AG09309 (cell line): ENCODE data around the gene HOXD3.

ENCODE experiments used
- DNase-seq: peaks from one replicate; pipeline ENCODE4 v3.0.0-alpha.2; 2010; ENCODE audit warnings: low read depth
- H3K4me3 ChIP-seq: 2 replicates; pipeline ENCODE4 v1.5.1; 2011; ENCODE audit warnings: mild to moderate bottlenecking, low read depth, low read length, moderate library complexity; ENCODE audit not compliant: control insufficient read depth
- CTCF ChIP-seq: IDR thresholded peaks from 2 replicates; pipeline ENCODE4 v1.5.1; 2011; ENCODE audit warnings: mild to moderate bottlenecking, low read depth, low read length, inconsistent platforms; ENCODE audit not compliant: insufficient read depth, control insufficient read depth; ENCODE audit errors: missing control alignments

HOXD3 gene

GRCh38 chr2:176139661-176140512 lies 17.2 kb upstream of the HOXD3 start:
- DNase-seq: no peak
- no peak for TF ChIP-seq CTCF
- peak overlapping the region; percentile 87 for H3K4me3 ChIP-seq

DNA sequence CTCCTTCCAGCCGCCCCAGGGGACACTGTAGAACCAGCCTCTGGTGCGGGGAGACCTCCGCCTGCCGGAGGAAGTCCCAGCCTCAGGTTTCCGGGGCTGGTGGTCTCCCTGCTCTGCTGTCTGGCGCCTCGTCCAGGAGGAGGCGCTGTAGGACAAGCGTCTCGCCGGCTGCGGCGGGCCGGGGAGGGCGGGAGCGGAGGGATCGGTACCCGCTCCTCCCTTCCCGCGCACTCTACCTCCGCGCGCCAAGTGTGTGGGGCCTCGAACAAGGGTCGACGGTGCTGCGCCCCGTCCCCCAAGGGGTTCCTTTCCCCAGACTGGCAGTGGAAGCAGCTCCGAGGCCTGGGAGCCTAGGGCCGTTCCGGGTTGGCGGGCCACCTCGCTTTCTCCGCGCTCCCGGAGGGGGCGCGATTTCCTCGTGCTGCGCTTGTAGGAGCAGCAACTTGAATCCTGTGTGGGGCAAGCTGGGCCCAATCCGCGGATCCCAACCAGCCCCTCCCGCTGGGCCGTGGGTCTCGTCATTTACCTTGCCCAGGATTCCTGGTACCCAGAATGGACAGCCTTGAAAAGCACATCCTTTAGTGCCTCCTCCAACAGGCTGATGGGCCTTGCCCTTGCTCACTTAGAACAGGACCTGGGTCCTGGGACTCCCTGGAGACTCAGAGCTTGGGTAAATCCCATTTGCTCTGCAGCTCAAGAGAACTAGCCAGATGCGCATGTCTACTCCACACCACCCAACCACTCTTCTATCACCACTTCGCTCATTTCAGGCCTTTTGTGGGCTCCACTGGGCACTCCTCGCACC lies 16.4 kb upstream of the HOXD3 start:
- H3K4me3 ChIP-seq: peak overlapping the region; percentile 87
- DNase-seq: no peak
- peak; percentile 85 for TF ChIP-seq CTCF

- DNase-seq: no peak
- no peak overlapping the region for H3K4me3 ChIP-seq
- no peak for TF ChIP-seq CTCF
Measured at GRCh38 chr2:176142281-176142680, 14.8 kb upstream of the HOXD3 start.

- H3K4me3 ChIP-seq: no peak overlapping the region
- no peak for TF ChIP-seq CTCF
- no peak for DNase-seq
Measured at GRCh38 chr2:176145085-176145969, 11.8 kb upstream of the HOXD3 start.

DNA sequence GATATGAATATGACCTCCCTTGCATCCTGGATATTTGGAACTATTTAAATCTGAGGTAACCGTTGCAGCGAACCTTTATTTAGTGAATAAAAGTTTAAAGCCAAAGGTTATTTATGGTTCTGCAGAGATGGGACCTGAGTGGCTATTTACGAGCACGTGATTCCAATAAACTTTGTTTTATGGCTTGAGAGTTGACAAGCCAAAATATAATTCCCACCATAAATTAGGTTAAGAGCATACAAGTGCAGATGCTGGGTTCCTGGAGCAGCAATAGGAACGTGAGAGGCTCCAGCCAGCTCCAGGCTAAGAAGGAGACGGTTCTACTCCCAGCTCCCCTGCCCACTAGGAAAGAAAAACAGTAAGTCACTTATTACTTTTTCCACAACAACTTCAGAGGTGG lies 11.0 kb upstream of the HOXD3 start:
- H3K4me3 ChIP-seq: no peak overlapping the region
- no peak for TF ChIP-seq CTCF
- DNase-seq: no peak

GRCh38 chr2:176146645-176147044 lies 10.5 kb upstream of the HOXD3 start:
- DNase-seq: no peak
- TF ChIP-seq CTCF: no peak
- no peak overlapping the region for H3K4me3 ChIP-seq
